Cardiac muscle cell (in vitro differentiated cells and primary cell): ENCODE data around the gene TNFRSF25. TPM values are rescaled to one million over a fixed set of nuclear protein-coding genes. Genes with fewer than 3 reads are reported as not detected.
"Not testable (repeated sequence)": the region's sequence is repeated elsewhere in the genome, so short reads cannot be mapped to it uniquely, and the experiment has no call there.

Experiments used
- DNase-seq, 2 donors: peaks; one replicate each; pipeline versions ENCODE4 v3.0.0 to v3.0.0-alpha.2; 2010 to 2017; ENCODE audit warnings: low read depth in 1 of 2, low spot score in 1 of 2
- H3K27ac ChIP-seq: fragments of 200-600 bp; sonication (generic); 2 replicates; pipeline ENCODE4 v1.5.1; 2016
- H3K27me3 ChIP-seq: fragments of 200-600 bp; sonication (generic); 2 replicates; pipeline ENCODE4 v1.6.0; 2016; ENCODE audit warnings: control low read depth
- H3K36me3 ChIP-seq: fragments of 200-600 bp; sonication (generic); 2 replicates; pipeline ENCODE4 v1.5.1; 2016; ENCODE audit warnings: control low read depth
- H3K4me1 ChIP-seq: fragments of 200-600 bp; sonication (generic); 2 replicates; pipeline ENCODE4 v1.8.1; 2017; ENCODE audit warnings: low read depth, mild to moderate bottlenecking, mixed run types
- H3K4me3 ChIP-seq: fragments of 200-600 bp; sonication (generic); 2 replicates; pipeline ENCODE4 v1.5.1; 2016; ENCODE audit warnings: mild to moderate bottlenecking
- H3K9me3 ChIP-seq: fragments of 200-600 bp; sonication (generic); 2 replicates; pipeline ENCODE4 v1.5.1; 2017; ENCODE audit warnings: low read depth, mild to moderate bottlenecking, control low read depth
- polyA plus RNA-seq: library from polyadenylated mRNA; unstranded; fragments of >200 nt; fragmentation: Nextera tagmentation; extraction: Ambion mirVana; gene quantifications from 2 replicates; pipeline ENCODE4 v1.2.1, GENCODE V29; 2016
- total RNA-seq: library from RNA; depleted of rRNA; stranded (reverse); fragments of >200 nt; gene quantifications from 2 replicates; pipeline ENCODE4 v1.2.3, GENCODE V29; 2016
- TF ChIP-seq, protein P1 (sequence below): IDR thresholded peaks from 2 replicates; pipeline ENCODE4 v1.5.1; 2012; ENCODE audit warnings: low read depth, mild to moderate bottlenecking, low read length

Gene TNFRSF25
- total and polyA plus RNA-seq, 2 experiments from 2014 or later: 11.8 to 31.4 TPM

GRCh38 chr1:6450943-6451373, 15.0 kb downstream of the TNFRSF25 start:
- Histone ChIP-seq H3K4me1 (no peaks in the 10 kb centered on the region), H3K27me3 (peaks cover 33% of the 10 kb centered on the region), H3K36me3 (no peaks in the 10 kb centered on the region), H3K27ac (no peak overlapping the region), H3K9me3 (no peaks in the 10 kb centered on the region), H3K4me3 (no peak overlapping the region)
- DNase-seq: no peak
- TF ChIP-seq, protein P1, sequence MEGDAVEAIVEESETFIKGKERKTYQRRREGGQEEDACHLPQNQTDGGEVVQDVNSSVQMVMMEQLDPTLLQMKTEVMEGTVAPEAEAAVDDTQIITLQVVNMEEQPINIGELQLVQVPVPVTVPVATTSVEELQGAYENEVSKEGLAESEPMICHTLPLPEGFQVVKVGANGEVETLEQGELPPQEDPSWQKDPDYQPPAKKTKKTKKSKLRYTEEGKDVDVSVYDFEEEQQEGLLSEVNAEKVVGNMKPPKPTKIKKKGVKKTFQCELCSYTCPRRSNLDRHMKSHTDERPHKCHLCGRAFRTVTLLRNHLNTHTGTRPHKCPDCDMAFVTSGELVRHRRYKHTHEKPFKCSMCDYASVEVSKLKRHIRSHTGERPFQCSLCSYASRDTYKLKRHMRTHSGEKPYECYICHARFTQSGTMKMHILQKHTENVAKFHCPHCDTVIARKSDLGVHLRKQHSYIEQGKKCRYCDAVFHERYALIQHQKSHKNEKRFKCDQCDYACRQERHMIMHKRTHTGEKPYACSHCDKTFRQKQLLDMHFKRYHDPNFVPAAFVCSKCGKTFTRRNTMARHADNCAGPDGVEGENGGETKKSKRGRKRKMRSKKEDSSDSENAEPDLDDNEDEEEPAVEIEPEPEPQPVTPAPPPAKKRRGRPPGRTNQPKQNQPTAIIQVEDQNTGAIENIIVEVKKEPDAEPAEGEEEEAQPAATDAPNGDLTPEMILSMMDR: no peak

DNA sequence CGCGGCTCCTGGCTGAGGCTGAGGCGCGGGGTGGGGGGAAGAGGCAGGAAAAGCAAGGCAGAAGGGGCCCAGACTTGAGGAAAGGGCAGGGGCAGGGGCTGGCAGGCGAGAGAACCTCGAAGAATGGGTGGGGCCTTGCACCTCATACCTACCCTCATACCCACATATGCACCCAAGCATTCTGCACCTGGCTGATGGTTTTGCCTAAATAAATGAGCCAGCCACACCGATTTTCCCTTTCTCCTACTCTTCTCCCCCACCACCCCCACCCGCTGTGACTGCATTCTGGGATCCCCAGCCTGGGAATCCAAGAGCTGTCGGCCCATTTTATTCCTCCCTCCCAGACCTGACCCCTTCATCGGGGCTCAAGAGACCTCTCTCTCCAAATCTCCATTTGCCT, 15.5 kb downstream of the TNFRSF25 start:
- not testable (repeated sequence) for DNase-seq, H3K9me3 ChIP-seq, H3K36me3 ChIP-seq, H3K4me1 ChIP-seq, H3K4me3 ChIP-seq, H3K27ac ChIP-seq
- H3K27me3 ChIP-seq: peaks cover 33% of the 10 kb centered on the region

GRCh38 chr1:6450005-6450450, 15.9 kb downstream of the TNFRSF25 start:
- H3K27me3 ChIP-seq: peaks cover 33% of the 10 kb centered on the region

GRCh38 chr1:6448749-6449631, 17.0 kb downstream of the TNFRSF25 start:
- Histone ChIP-seq H3K4me3 (no peak overlapping the region), H3K9me3 (no peaks in the 10 kb centered on the region), H3K27me3 (peaks cover 33% of the 10 kb centered on the region), H3K4me1 (no peaks in the 10 kb centered on the region), H3K36me3 (no peaks in the 10 kb centered on the region), H3K27ac (no peak overlapping the region)
- TF ChIP-seq, protein P1: no peak
- DNase-seq: peak; percentile 35 to 71

More at GRCh38 chr1:6450005-6450450, 15.9 kb downstream of the TNFRSF25 start:
- Histone ChIP-seq H3K36me3 (no peaks in the 10 kb centered on the region), H3K9me3 (no peaks in the 10 kb centered on the region), H3K4me1 (no peaks in the 10 kb centered on the region), H3K4me3 (no peak overlapping the region), H3K27ac (no peak overlapping the region)
- TF ChIP-seq, protein P1: no peak
- DNase-seq: no peak

DNA sequence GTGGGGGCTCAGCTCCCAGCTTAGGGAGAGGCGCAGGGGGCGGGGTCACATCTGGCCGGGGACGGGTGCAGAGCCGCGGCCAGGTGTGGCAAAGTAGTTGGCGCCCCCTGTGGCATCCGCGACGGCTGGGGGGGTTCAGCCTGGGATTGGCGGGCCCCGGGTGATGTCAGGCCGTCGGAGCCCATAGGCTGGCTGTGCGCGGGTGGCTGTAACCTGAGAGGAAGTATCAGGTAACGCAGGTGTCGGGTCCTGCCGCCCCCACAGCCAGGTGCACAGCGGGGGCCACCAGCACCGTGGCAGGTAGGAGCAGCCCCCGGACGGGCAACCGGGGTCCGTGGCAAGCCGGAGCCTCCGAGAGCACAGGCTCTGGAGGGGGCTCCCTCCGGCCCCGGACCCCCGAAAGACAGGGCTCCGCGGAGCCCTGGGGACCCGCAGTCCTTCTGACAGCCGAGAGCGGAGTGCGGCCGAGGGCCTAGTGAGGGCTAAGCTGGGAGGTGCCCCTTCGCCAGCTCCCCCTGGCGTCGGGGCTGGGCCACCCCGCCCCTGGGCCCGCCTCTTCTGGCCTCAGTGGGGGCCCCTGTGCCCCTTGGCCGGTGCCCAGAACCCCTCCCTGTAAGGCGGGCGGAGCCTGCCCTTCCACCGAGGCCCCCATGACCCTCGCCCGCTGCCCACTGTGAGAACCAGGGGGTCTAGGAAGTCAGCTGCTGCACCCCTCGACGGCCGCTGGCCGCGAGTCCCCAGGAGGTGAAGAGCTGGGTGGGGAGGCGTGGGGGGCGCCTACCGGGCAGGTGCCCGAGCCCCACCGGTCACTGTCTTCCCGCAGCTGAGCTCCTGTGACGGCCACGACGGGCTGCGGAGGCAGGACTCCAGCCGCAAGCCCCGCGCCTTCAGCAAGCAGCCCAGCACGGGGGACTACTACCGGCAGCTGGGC, 17.9 kb downstream of the TNFRSF25 start:
- Histone ChIP-seq H3K9me3 (no peaks in the 10 kb centered on the region), H3K36me3 (no peaks in the 10 kb centered on the region), H3K27me3 (peaks cover 33% of the 10 kb centered on the region), H3K4me3 (peak overlapping the region; percentile 22), H3K4me1 (no peaks in the 10 kb centered on the region), H3K27ac (no peak overlapping the region)
- peak in 1 of 2 donors; percentile 40 for DNase-seq
- TF ChIP-seq, protein P1: peak; percentile 9
